PC-3 (cell line): Measurements from ENCODE around the gene EEF1AKMT4. TPM values are rescaled to one million over a fixed set of nuclear protein-coding genes. Genes with fewer than 3 reads are reported as not detected.

Experiments used
- ATAC-seq: fragments of 200-7000 bp; cut with Tn5 transposase; 2 replicates; pipeline ENCODE4 v1.9.1; 2020; ENCODE audit warnings: mild to moderate bottlenecking, moderate library complexity
- BruUV-seq: library from RNA; stranded (reverse); fragments of 400-500 nt; replicated peaks from 2 replicates; lab custom pipeline; 2021; lab: Mats Ljungman, UMichigan
- CTCF ChIA-PET: fragments of 300-600 bp; sonication (Branson Sonifier 250); formaldehyde crosslinking; loops from one replicate; lab custom pipeline; 2022; ENCODE audit warnings: antibody characterized with exemption; lab: Charles Lee
- POLR2A ChIA-PET: fragments of 300-600 bp; sonication (Branson Sonifier 250); formaldehyde crosslinking; loops from one replicate; lab custom pipeline; 2022; ENCODE audit warnings: antibody characterized with exemption; ENCODE audit not compliant: unreplicated experiment; lab: Charles Lee
- DNase-seq: peaks from one replicate; pipeline ENCODE4 v3.0.0-alpha.2; 2015
- H2AFZ ChIP-seq: fragments of 300-600 bp; sonication (generic); 2 replicates; pipeline ENCODE4 v1.6.0; 2016; ENCODE audit warnings: antibody characterized with exemption, low read length
- H3F3A ChIP-seq: fragments of 300-600 bp; sonication (generic); one replicate; pipeline ENCODE4 v1.6.0; 2017; ENCODE audit warnings: antibody characterized with exemption, low read length, control low read depth, mild to moderate bottlenecking; ENCODE audit not compliant: unreplicated experiment
- H3K27ac ChIP-seq: fragments of 300-600 bp; sonication (generic); 2 replicates; pipeline ENCODE4 v1.5.1; 2016; ENCODE audit warnings: mild to moderate bottlenecking, low read length
- H3K27me3 ChIP-seq: fragments of 300-600 bp; sonication (generic); 2 replicates; pipeline ENCODE4 v1.6.1; 2016; ENCODE audit warnings: low read length, mixed read lengths
- H3K36me3 ChIP-seq: fragments of 300-600 bp; sonication (generic); 2 replicates; pipeline ENCODE4 v1.6.1; 2016; ENCODE audit warnings: low read depth, mixed run types, low read length, mixed read lengths
- H3K4me1 ChIP-seq: fragments of 300-600 bp; sonication (generic); 2 replicates; pipeline ENCODE4 v1.5.1; 2016; ENCODE audit warnings: low read length; ENCODE audit not compliant: insufficient read depth
- H3K4me2 ChIP-seq: fragments of 300-600 bp; sonication (generic); 2 replicates; pipeline ENCODE4 v1.6.0; 2016; ENCODE audit warnings: low read length
- H3K4me3 ChIP-seq: fragments of 300-600 bp; sonication (generic); 2 replicates; pipeline ENCODE4 v1.5.1; 2016; ENCODE audit warnings: mild to moderate bottlenecking, low read length, mixed read lengths
- H3K79me2 ChIP-seq: fragments of 300-600 bp; sonication (generic); 2 replicates; pipeline ENCODE4 v1.6.1; 2017; ENCODE audit warnings: low read length, mixed read lengths
- H3K9ac ChIP-seq: fragments of 300-600 bp; sonication (generic); 2 replicates; pipeline ENCODE4 v1.6.0; 2016; ENCODE audit warnings: mild to moderate bottlenecking, low read length
- H3K9me2 ChIP-seq: fragments of 300-600 bp; sonication (generic); replicated peaks from 2 replicates; pipeline ENCODE4 v1.6.1; 2016; ENCODE audit warnings: mixed run types, low read length, mixed read lengths
- H3K9me3 ChIP-seq: fragments of 300-600 bp; sonication (generic); 2 replicates; pipeline ENCODE4 v1.6.1; 2016; ENCODE audit warnings: low read length, mixed read lengths
- H4K20me1 ChIP-seq: fragments of 300-600 bp; sonication (generic); 2 replicates; pipeline ENCODE4 v1.6.1; 2016; ENCODE audit warnings: low read length, mixed read lengths
- EZH2 ChIP-seq: fragments of 300-600 bp; sonication (generic); IDR thresholded peaks from one replicate; pipeline ENCODE4 v1.6.1; 2017; ENCODE audit warnings: antibody characterized with exemption, mild to moderate bottlenecking, low read length; ENCODE audit not compliant: unreplicated experiment
- EZH2phosphoT487 ChIP-seq: fragments of 300-600 bp; sonication (generic); IDR thresholded peaks from 2 replicates; pipeline ENCODE4 v1.6.1; 2018; ENCODE audit warnings: mild to moderate bottlenecking, antibody characterized with exemption, low read length, borderline replicate concordance
- intact Hi-C: fragments of 100-400 bp; cut with micrococcal nuclease; formaldehyde crosslinking; loops from 2 replicates; pipeline ENCODE4 v1.9.0; 2023
- total RNA-seq: library from RNA; depleted of rRNA; stranded (reverse); fragments of >200 nt; gene quantifications from 2 replicates; pipeline ENCODE4 v1.2.3, GENCODE V29; 2014
- TF ChIP-seq, protein P1 (sequence below): fragments of 300-600 bp; sonication (generic); conservative IDR thresholded peaks from 2 replicates; pipeline ENCODE4 v1.5.1; 2017; ENCODE audit warnings: antibody characterized with exemption, low read depth, mild to moderate bottlenecking, low read length

EEF1AKMT4 gene
- total RNA-seq, 1 experiment from 2014 or later: 27.3 TPM

DNA sequence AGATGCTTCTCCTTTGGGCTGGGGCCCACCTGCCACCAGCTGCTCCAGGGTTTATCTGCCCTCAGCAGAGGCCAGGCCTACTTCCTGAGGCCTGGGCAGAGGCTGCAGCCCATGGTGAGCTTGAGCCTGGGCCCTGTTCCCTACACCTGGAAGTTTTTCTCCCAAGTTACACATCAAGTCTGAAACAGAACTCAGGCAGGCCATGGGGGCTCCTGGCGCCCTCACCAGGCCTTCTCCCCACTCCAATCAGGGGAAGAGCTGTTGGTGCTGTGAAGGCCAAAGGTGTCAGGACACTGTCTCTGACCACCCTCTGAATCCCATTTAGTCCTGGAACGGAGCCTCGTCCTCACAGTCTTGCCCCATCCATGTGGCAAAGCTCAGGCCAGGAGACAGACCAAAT, 12.8 kb upstream of the EEF1AKMT4 start:
- Histone ChIP-seq H3K9me2 (no peaks in the 10 kb centered on the region), H3K9me3 (no peaks in the 10 kb centered on the region), H3K4me3 (no peak overlapping the region), H3F3A (no peaks in the 10 kb centered on the region), H2AFZ (no peak overlapping the region), H3K9ac (no peak overlapping the region), H3K27me3 (no peaks in the 10 kb centered on the region), H3K36me3 (no peaks in the 10 kb centered on the region), H3K79me2 (no peaks in the 10 kb centered on the region), H3K4me1 (peaks cover 9% of the 10 kb centered on the region), H3K4me2 (no peak overlapping the region), H4K20me1 (no peaks in the 10 kb centered on the region), H3K27ac (no peak overlapping the region)
- intact Hi-C loops: no loop called here
- BruUV-seq: no TSS peak
- ChIA-PET POLR2A (no interaction called here), CTCF (no interaction called here)
- no peak for TF ChIP-seq EZH2
- TF ChIP-seq EZH2phosphoT487: no peak
- TF ChIP-seq, protein P1, sequence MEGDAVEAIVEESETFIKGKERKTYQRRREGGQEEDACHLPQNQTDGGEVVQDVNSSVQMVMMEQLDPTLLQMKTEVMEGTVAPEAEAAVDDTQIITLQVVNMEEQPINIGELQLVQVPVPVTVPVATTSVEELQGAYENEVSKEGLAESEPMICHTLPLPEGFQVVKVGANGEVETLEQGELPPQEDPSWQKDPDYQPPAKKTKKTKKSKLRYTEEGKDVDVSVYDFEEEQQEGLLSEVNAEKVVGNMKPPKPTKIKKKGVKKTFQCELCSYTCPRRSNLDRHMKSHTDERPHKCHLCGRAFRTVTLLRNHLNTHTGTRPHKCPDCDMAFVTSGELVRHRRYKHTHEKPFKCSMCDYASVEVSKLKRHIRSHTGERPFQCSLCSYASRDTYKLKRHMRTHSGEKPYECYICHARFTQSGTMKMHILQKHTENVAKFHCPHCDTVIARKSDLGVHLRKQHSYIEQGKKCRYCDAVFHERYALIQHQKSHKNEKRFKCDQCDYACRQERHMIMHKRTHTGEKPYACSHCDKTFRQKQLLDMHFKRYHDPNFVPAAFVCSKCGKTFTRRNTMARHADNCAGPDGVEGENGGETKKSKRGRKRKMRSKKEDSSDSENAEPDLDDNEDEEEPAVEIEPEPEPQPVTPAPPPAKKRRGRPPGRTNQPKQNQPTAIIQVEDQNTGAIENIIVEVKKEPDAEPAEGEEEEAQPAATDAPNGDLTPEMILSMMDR: no peak
- ATAC-seq: no peak
- no peak for DNase-seq

DNA sequence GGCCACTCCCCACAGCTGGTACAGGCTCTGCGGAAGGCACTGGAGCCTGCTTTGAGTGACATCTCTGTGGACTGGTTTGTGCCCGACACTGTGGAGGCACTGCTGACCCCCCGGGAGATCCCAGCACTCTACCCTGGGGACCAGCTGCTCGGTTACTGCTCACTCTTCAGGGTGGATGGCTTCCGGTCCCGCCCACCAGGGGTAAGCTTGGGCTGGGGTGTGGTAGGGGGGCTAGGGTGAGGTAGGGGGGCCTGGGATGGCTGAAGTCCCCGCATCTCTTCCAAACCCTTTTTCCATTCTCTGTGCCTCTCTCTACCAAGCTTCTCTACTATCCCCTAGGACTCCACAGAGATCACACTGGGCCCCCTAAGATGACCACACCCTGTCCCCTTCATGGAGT, 12.3 kb upstream of the EEF1AKMT4 start:
- intact Hi-C loops: no loop called here
- Histone ChIP-seq H3F3A (no peaks in the 10 kb centered on the region), H3K4me1 (peaks cover 9% of the 10 kb centered on the region), H3K36me3 (0 out of 2 replicates have a peak, but pooled peaks cover 1% of the 10 kb centered on the region), H3K9ac (no peak overlapping the region), H3K4me3 (no peak overlapping the region), H3K27me3 (no peaks in the 10 kb centered on the region), H3K27ac (no peak overlapping the region), H3K9me2 (no peaks in the 10 kb centered on the region), H3K4me2 (no peak overlapping the region), H3K9me3 (no peaks in the 10 kb centered on the region), H4K20me1 (no peaks in the 10 kb centered on the region), H3K79me2 (no peaks in the 10 kb centered on the region), H2AFZ (no peak overlapping the region)
- BruUV-seq: no TSS peak
- ATAC-seq (no peak), DNase-seq (no peak)
- ChIA-PET CTCF (no interaction called here), POLR2A (no interaction called here)
- TF ChIP-seq EZH2 (no peak), EZH2phosphoT487 (no peak)
- TF ChIP-seq, protein P1: no peak

DNA sequence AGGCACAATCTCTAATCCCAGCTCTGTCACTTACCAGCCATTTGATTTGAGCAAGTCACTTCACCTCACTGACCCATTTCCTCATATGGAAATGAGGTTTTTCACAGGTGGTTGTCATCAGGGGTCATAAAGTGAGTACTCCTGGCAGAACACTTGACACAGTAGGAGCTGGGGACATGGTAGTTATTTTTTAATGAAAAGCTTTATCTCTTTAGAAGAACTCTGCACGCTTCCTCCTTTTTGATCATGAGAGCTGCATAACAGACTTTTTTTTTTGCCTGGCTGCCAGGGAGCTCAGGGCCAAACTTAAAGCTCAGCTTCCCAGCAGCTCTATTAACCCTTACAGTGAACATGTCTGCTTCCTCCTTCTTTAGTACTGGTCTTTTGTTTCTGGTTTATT, 11.7 kb upstream of the EEF1AKMT4 start:
- H3K4me1 ChIP-seq: peaks cover 9% of the 10 kb centered on the region
- H3F3A ChIP-seq: no peaks in the 10 kb centered on the region
- H3K9ac ChIP-seq: no peak overlapping the region
- intact Hi-C loops: no loop called here
- ATAC-seq (no peak), DNase-seq (no peak)
- ChIA-PET POLR2A (no interaction called here), CTCF (no interaction called here)
- TF ChIP-seq EZH2 (no peak), EZH2phosphoT487 (no peak)
- TF ChIP-seq, protein P1: no peak
- no peak overlapping the region for H3K4me2 ChIP-seq
- no peak overlapping the region for H3K4me3 ChIP-seq
- no peak overlapping the region for H3K27ac ChIP-seq
- no peak overlapping the region for H2AFZ ChIP-seq
- H3K9me3 ChIP-seq: no peaks in the 10 kb centered on the region
- H4K20me1 ChIP-seq: no peaks in the 10 kb centered on the region
- H3K27me3 ChIP-seq: no peaks in the 10 kb centered on the region
- no peaks in the 10 kb centered on the region for H3K79me2 ChIP-seq
- H3K36me3 ChIP-seq: peaks cover 6% of the 10 kb centered on the region; the same call in 1 of the 2 replicates
- H3K9me2 ChIP-seq: no peaks in the 10 kb centered on the region
- BruUV-seq: no TSS peak
